ENCODE measurements around the gene TLE1.

GRCh38 chr9:81669866-81670265 is 19.5 kb downstream of the TLE1 start:
- TF ChIP-seq SAP30 (IDR thresholded peaks at IDR 0.05; ENCODE audit: borderline replicate concordance, insufficient read depth, low read depth, low read length, poor library complexity, severe bottlenecking): no peak
- TF ChIP-seq NFIC (IDR thresholded peaks at IDR 0.05): no peak
